OCI-LY7 (cell line): ENCODE results near the gene TRAF3. TPM values are rescaled to one million over a fixed set of nuclear protein-coding genes. Genes with fewer than 3 reads are reported as not detected.
"Not testable (repeated sequence)": the region's sequence is repeated elsewhere in the genome, so short reads cannot be mapped to it uniquely, and the experiment has no call there.

Source experiments
- BruUV-seq: library from RNA; stranded (reverse); fragments of 400-500 nt; replicated peaks from 2 replicates; lab custom pipeline; 2021; lab: Mats Ljungman, UMichigan
- CTCF ChIA-PET: fragments of 300-600 bp; sonication (Branson Sonifier 250); formaldehyde crosslinking; loops from one replicate; lab custom pipeline; 2022; ENCODE audit warnings: antibody characterized with exemption; ENCODE audit not compliant: unreplicated experiment; lab: Charles Lee
- POLR2A ChIA-PET: fragments of 300-600 bp; sonication (Branson Sonifier 250); formaldehyde crosslinking; loops from one replicate; lab custom pipeline; 2022; ENCODE audit warnings: antibody characterized with exemption; lab: Charles Lee
- DNase-seq: peaks from one replicate; pipeline ENCODE4 v3.0.0-alpha.2; 2015; ENCODE audit warnings: low spot score
- H2AFZ ChIP-seq: fragments of 200-600 bp; sonication (generic), shearing (Covaris generic); 2 replicates; pipeline ENCODE4 v1.6.1; 2014; ENCODE audit warnings: mild to moderate bottlenecking, antibody characterized with exemption, low read length, moderate library complexity
- H3K27ac ChIP-seq: fragments of 200-600 bp; sonication (generic); 2 replicates; pipeline ENCODE4 v1.5.1; 2014; ENCODE audit warnings: mixed run types, low read depth, mild to moderate bottlenecking, moderate library complexity, low read length, inconsistent platforms; ENCODE audit not compliant: poor library complexity, severe bottlenecking
- H3K36me3 ChIP-seq: fragments of 200-600 bp; sonication (generic); 2 replicates; pipeline ENCODE4 v1.6.1; 2014; ENCODE audit warnings: mild to moderate bottlenecking, antibody characterized with exemption, low read length, moderate library complexity, mixed read lengths; ENCODE audit not compliant: insufficient read depth
- H3K4me1 ChIP-seq: fragments of 200-600 bp; sonication (generic); 2 replicates; pipeline ENCODE4 v1.5.1; 2014; ENCODE audit warnings: mild to moderate bottlenecking, low read length; ENCODE audit not compliant: insufficient read depth, poor library complexity, severe bottlenecking
- H3K4me2 ChIP-seq: fragments of 200-600 bp; sonication (generic); 2 replicates; pipeline ENCODE4 v1.6.1; 2014; ENCODE audit warnings: mild to moderate bottlenecking, low read length
- H3K4me3 ChIP-seq: fragments of 200-600 bp; sonication (generic); 2 replicates; pipeline ENCODE4 v1.5.1; 2014; ENCODE audit warnings: mild to moderate bottlenecking, low read depth, low read length; ENCODE audit not compliant: poor library complexity, severe bottlenecking
- H3K79me2 ChIP-seq: fragments of 200-600 bp; sonication (generic); 2 replicates; pipeline ENCODE4 v1.6.1; 2016; ENCODE audit warnings: low read depth, mild to moderate bottlenecking, low read length, moderate library complexity, mixed read lengths; ENCODE audit not compliant: insufficient read depth
- H3K9me2 ChIP-seq: fragments of 200-600 bp; sonication (generic); 2 replicates; pipeline ENCODE4 v1.6.1; 2016; ENCODE audit warnings: mild to moderate bottlenecking, low read length, mixed read lengths; ENCODE audit not compliant: insufficient read depth
- H3K9me3 ChIP-seq: fragments of 200-600 bp; sonication (generic); 2 replicates; pipeline ENCODE4 v1.6.1; 2014; ENCODE audit warnings: mild to moderate bottlenecking, mixed run types, low read length, mixed read lengths
- H4K20me1 ChIP-seq: fragments of 200-600 bp; sonication (generic); 2 replicates; pipeline ENCODE4 v1.6.1; 2014; ENCODE audit warnings: mild to moderate bottlenecking, antibody characterized with exemption, low read length, moderate library complexity, mixed read lengths; ENCODE audit not compliant: insufficient read depth
- EZH2phosphoT487 ChIP-seq: fragments of 200-600 bp; sonication (generic); IDR thresholded peaks from 2 replicates; pipeline ENCODE4 v1.6.1; 2018; ENCODE audit warnings: low read depth, borderline replicate concordance, mild to moderate bottlenecking, mixed run types, antibody characterized with exemption, low read length, moderate library complexity, mixed read lengths
- intact Hi-C: fragments of 100-400 bp; cut with micrococcal nuclease; formaldehyde crosslinking; loops from one replicate; pipeline ENCODE4 v1.10.0; 2022; ENCODE audit not compliant: unreplicated experiment
- total RNA-seq, 2 experiments: library from RNA; depleted of rRNA in 1 of 2; stranded (reverse); fragments of >200 nt in 1 of 2; shearing (Covaris generic) in 1 of 2; gene quantifications; 2 replicates each; pipeline ENCODE4 v1.2.3, GENCODE V29; 2014 to 2022
- TF ChIP-seq, protein P1 (sequence below): fragments of 200-600 bp; sonication (generic); conservative IDR thresholded peaks from 2 replicates; pipeline ENCODE4 v1.5.1; 2014; ENCODE audit warnings: mild to moderate bottlenecking, antibody characterized with exemption, low read length, moderate library complexity, mixed read lengths

Gene TRAF3
- total RNA-seq, 2 experiments from 2014 or later = 0.82 to 2.9 TPM

- H2AFZ ChIP-seq = no peak overlapping the region
- no peak overlapping the region for H3K4me2 ChIP-seq
- ChIA-PET CTCF (no interaction called here), POLR2A (no interaction called here)
- no peak for DNase-seq
- TF ChIP-seq, protein P1, sequence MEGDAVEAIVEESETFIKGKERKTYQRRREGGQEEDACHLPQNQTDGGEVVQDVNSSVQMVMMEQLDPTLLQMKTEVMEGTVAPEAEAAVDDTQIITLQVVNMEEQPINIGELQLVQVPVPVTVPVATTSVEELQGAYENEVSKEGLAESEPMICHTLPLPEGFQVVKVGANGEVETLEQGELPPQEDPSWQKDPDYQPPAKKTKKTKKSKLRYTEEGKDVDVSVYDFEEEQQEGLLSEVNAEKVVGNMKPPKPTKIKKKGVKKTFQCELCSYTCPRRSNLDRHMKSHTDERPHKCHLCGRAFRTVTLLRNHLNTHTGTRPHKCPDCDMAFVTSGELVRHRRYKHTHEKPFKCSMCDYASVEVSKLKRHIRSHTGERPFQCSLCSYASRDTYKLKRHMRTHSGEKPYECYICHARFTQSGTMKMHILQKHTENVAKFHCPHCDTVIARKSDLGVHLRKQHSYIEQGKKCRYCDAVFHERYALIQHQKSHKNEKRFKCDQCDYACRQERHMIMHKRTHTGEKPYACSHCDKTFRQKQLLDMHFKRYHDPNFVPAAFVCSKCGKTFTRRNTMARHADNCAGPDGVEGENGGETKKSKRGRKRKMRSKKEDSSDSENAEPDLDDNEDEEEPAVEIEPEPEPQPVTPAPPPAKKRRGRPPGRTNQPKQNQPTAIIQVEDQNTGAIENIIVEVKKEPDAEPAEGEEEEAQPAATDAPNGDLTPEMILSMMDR = no peak
- no peak for TF ChIP-seq EZH2phosphoT487
- intact Hi-C loops = no loop called here
- H3K79me2 ChIP-seq = no peaks in the 10 kb centered on the region
- BruUV-seq = no TSS peak
- H3K36me3 ChIP-seq = no peaks in the 10 kb centered on the region
- H3K27ac ChIP-seq = no peak overlapping the region
- H3K4me1 ChIP-seq = no peaks in the 10 kb centered on the region
- H3K9me2 ChIP-seq = no peaks in the 10 kb centered on the region
- no peaks in the 10 kb centered on the region for H3K9me3 ChIP-seq
- H4K20me1 ChIP-seq = no peaks in the 10 kb centered on the region
- H3K4me3 ChIP-seq = no peak overlapping the region
Measured at GRCh38 chr14:102833341-102833740, 56.1 kb downstream of the TRAF3 start.

GRCh38 chr14:102833991-102834390 lies 56.7 kb downstream of the TRAF3 start:
- CTCF ChIA-PET = no interaction called here
- Histone ChIP-seq H3K4me1 (no peaks in the 10 kb centered on the region), H2AFZ (no peak overlapping the region), H3K4me2 (no peak overlapping the region), H3K9me3 (no peaks in the 10 kb centered on the region), H3K9me2 (no peaks in the 10 kb centered on the region), H3K79me2 (no peaks in the 10 kb centered on the region), H4K20me1 (no peaks in the 10 kb centered on the region), H3K36me3 (no peaks in the 10 kb centered on the region), H3K4me3 (no peak overlapping the region), H3K27ac (no peak overlapping the region)
- intact Hi-C loops = no loop called here
- POLR2A ChIA-PET = no interaction called here
- DNase-seq = no peak
- TF ChIP-seq EZH2phosphoT487 = no peak
- BruUV-seq = no TSS peak

GRCh38 chr14:102835959-102836358 lies 58.7 kb downstream of the TRAF3 start:
- intact Hi-C loops = no loop called here
- Histone ChIP-seq H3K79me2 (no peaks in the 10 kb centered on the region), H3K9me3 (no peaks in the 10 kb centered on the region), H3K27ac (no peak overlapping the region), H2AFZ (no peak overlapping the region), H4K20me1 (no peaks in the 10 kb centered on the region), H3K4me2 (no peak overlapping the region), H3K36me3 (no peaks in the 10 kb centered on the region), H3K4me3 (no peak overlapping the region), H3K9me2 (no peaks in the 10 kb centered on the region), H3K4me1 (no peaks in the 10 kb centered on the region)
- DNase-seq = no peak
- no TSS peak for BruUV-seq
- TF ChIP-seq, protein P1 = no peak
- no peak for TF ChIP-seq EZH2phosphoT487
- CTCF ChIA-PET = no interaction called here
- POLR2A ChIA-PET = interaction anchor here (0.9 kb wide), 1 partner anchor 196 kb away, joined by 3 read pairs; no protein-coding TSS in a partner anchor

- DNase-seq, H3K79me2 ChIP-seq, H3K4me3 ChIP-seq, H3K4me2 ChIP-seq, H3K27ac ChIP-seq, H3K9me3 ChIP-seq, H2AFZ ChIP-seq, H3K9me2 ChIP-seq, H3K36me3 ChIP-seq, BruUV-seq, intact Hi-C loops, H4K20me1 ChIP-seq, H3K4me1 ChIP-seq: not testable (repeated sequence)
- ChIA-PET POLR2A (interaction anchor here (0.7 to 1.2 kb wide), 3 partner anchors 15 to 195 kb away, joined by 3 read pairs; no protein-coding TSS in a partner anchor), CTCF (interaction anchor here (0.5 kb wide), 1 partner anchor 33 kb away, joined by 3 read pairs; no protein-coding TSS in a partner anchor)
Measured at GRCh38 chr14:102837120-102837519, 59.9 kb downstream of the TRAF3 start.
